Measurements from ENCODE around the gene PLCH2. TPM values are rescaled to one million over a fixed set of nuclear protein-coding genes. Genes with fewer than 3 reads are reported as not detected.
A peak's percentile ranks its signal among the peaks of the same experiment; 100 is the strongest.
"Not testable (repeated sequence)": the region's sequence is repeated elsewhere in the genome, so short reads cannot be mapped to it uniquely, and the experiment has no call there.

PLCH2 gene
- total RNA-seq, 4 donors from 2014 or later = not detected

DNA sequence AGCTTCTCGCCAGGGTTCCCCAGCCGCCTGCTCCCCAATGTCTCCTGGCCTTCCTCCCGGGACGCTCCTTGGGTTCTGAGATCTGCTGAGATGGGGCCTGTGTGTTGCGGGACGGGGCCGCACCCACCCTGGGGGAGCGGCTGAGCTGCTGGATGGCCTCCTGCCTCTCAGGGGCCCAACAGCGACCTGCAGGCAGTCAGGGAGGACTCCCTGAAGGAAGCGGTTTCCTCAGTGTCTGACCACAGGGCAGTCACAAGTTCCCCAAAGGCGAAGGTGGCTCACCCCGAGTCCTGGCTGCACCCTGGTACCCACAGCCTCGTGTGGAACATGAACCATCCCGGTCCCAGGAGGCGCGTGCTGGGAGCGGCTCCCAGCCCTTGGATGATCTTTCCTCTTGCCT, 18.6 kb upstream of the PLCH2 start:
- H3K36me3 ChIP-seq = no peaks in the 10 kb centered on the region
- intact Hi-C loops (cut with DNase I; ENCODE audit: low total_unique reads) (no loop called here), in situ Hi-C loops (cut with MboI; ENCODE audit: low sequenced_read_pairs in 4 of 4) (no loop called here)
- H3K9me3 ChIP-seq = no peaks in the 10 kb centered on the region
- TF ChIP-seq, protein P1, sequence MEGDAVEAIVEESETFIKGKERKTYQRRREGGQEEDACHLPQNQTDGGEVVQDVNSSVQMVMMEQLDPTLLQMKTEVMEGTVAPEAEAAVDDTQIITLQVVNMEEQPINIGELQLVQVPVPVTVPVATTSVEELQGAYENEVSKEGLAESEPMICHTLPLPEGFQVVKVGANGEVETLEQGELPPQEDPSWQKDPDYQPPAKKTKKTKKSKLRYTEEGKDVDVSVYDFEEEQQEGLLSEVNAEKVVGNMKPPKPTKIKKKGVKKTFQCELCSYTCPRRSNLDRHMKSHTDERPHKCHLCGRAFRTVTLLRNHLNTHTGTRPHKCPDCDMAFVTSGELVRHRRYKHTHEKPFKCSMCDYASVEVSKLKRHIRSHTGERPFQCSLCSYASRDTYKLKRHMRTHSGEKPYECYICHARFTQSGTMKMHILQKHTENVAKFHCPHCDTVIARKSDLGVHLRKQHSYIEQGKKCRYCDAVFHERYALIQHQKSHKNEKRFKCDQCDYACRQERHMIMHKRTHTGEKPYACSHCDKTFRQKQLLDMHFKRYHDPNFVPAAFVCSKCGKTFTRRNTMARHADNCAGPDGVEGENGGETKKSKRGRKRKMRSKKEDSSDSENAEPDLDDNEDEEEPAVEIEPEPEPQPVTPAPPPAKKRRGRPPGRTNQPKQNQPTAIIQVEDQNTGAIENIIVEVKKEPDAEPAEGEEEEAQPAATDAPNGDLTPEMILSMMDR (IDR thresholded peaks at IDR 0.05 in 4 of 5, conservative IDR thresholded peaks at IDR 0.05 in 1 of 5) = no peak
- no peak for TF ChIP-seq POLR2A (IDR thresholded peaks at IDR 0.05)
- no peak overlapping the region for H3K27ac ChIP-seq
- H3K4me1 ChIP-seq = peaks cover 0 to 6% of the 10 kb centered on the region in 2 donors
- no peak for DNase-seq
- ATAC-seq = no peak
- no peak overlapping the region for H3K4me3 ChIP-seq
- H3K27me3 ChIP-seq = peaks cover 15 to 48% (median 15%) of the 10 kb centered on the region in 3 donors

- no peak for DNase-seq
- in situ Hi-C loops (cut with MboI; ENCODE audit: low sequenced_read_pairs in 4 of 4) (no loop called here), intact Hi-C loops (cut with DNase I; ENCODE audit: low total_unique reads) (no loop called here)
- Histone ChIP-seq H3K9me3 (no peaks in the 10 kb centered on the region), H3K27ac (no peak overlapping the region), H3K4me1 (peaks cover 0 to 6% of the 10 kb centered on the region in 2 donors), H3K36me3 (no peaks in the 10 kb centered on the region), H3K27me3 (peaks cover 21 to 50% (median 25%) of the 10 kb centered on the region in 3 donors), H3K4me3 (no peak overlapping the region)
- ATAC-seq = no peak
- TF ChIP-seq, protein P1 (IDR thresholded peaks at IDR 0.05 in 4 of 5, conservative IDR thresholded peaks at IDR 0.05 in 1 of 5) = no peak
- no peak for TF ChIP-seq POLR2A (IDR thresholded peaks at IDR 0.05)
These were observed 17.4 kb upstream of the PLCH2 start for GRCh38 chr1:2458687-2459086.

DNA sequence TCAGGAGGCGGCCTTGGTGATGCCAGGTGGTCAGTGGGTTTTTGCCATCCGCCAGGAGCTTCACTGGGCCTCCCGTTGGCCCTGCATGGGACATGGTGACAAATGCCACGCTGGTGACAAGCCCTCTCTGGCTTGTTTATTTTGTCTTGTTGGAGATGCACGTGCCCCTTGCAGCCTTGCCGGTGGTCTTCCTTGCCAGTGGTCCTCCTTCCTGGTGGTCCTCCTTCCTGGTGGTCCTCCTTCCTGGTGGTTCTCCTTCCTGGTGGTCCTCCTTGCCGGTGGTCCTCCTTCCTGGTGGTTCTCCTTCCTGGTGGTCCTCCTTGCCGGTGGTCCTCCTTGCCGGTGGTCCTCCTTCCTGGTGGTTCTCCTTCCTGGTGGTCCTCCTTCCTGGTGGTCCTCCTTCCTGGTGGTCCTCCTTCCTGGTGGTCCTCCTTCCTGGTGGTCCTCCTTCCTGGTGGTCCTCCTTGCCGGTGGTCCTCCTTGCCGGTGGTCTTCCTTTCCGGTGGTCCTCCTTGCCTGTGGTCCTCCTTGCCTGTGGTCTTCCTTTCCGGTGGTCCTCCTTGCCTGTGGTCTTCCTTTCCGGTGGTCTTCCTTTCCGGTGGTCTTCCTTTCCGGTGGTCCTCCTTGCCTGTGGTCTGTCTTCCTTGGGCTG, 16.9 kb upstream of the PLCH2 start:
- ATAC-seq; H3K36me3 ChIP-seq; H3K4me1 ChIP-seq; H3K27ac ChIP-seq; in situ Hi-C loops (cut with MboI; ENCODE audit: low sequenced_read_pairs in 4 of 4); H3K4me3 ChIP-seq; DNase-seq; H3K9me3 ChIP-seq; intact Hi-C loops (cut with DNase I; ENCODE audit: low total_unique reads): not testable (repeated sequence)
- peaks cover 26 to 50% (median 29%) of the 10 kb centered on the region in 3 donors for H3K27me3 ChIP-seq

DNA sequence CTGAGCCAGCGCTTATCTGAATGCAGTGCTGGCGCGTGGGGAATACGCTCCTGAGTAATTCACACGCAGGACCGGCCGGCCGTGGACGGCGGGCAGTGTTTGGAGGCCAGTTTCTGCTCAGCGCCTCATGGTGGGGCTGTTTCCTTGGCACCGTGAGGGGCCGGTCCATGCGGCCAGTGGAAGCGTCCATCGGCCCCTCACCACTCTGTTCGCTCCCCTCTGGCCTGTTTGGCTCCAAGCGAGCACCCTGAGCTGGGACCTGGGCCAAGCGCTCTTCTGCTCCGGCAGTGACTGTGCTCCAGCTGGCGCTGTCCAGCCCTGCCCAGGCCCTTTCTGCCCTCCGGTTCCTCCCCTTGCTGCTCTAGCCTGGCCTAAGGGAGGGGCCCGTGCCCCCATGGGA, 16.3 kb upstream of the PLCH2 start:
- in situ Hi-C loops (cut with MboI; ENCODE audit: low sequenced_read_pairs in 4 of 4) (no loop called here), intact Hi-C loops (cut with DNase I; ENCODE audit: low total_unique reads) (loop anchor here (10.0 kb wide), 1 partner anchor 85 kb away; no protein-coding TSS in a partner anchor)
- peak in 1 of 2 donors; percentile 36 for ATAC-seq
- Histone ChIP-seq H3K36me3 (no peaks in the 10 kb centered on the region), H3K4me3 (no peak overlapping the region), H3K4me1 (peaks cover 0 to 6% of the 10 kb centered on the region in 2 donors), H3K27me3 (peaks cover 28 to 50% (median 31%) of the 10 kb centered on the region in 3 donors), H3K27ac (no peak overlapping the region), H3K9me3 (no peaks in the 10 kb centered on the region)
- DNase-seq = peak in 1 of 2 donors; percentile 23
- TF ChIP-seq POLR2A (IDR thresholded peaks at IDR 0.05) = no peak
- TF ChIP-seq, protein P1 (IDR thresholded peaks at IDR 0.05 in 4 of 5, conservative IDR thresholded peaks at IDR 0.05 in 1 of 5) = peak in 4 of 5 experiments; percentile 13 to 40 (median 29)

GRCh38 chr1:2460203-2460602, 15.9 kb upstream of the PLCH2 start:
- TF ChIP-seq, protein P1 (IDR thresholded peaks at IDR 0.05 in 4 of 5, conservative IDR thresholded peaks at IDR 0.05 in 1 of 5) = no peak
- no peak for TF ChIP-seq POLR2A (IDR thresholded peaks at IDR 0.05)
- intact Hi-C loops (cut with DNase I; ENCODE audit: low total_unique reads) (loop anchor here (10.0 kb wide), 1 partner anchor 85 kb away; no protein-coding TSS in a partner anchor), in situ Hi-C loops (cut with MboI; ENCODE audit: low sequenced_read_pairs in 4 of 4) (no loop called here)
- H3K27ac ChIP-seq = no peak overlapping the region
- H3K27me3 ChIP-seq = peaks cover 32 to 50% (median 32%) of the 10 kb centered on the region in 3 donors
- no peaks in the 10 kb centered on the region for H3K9me3 ChIP-seq
- no peaks in the 10 kb centered on the region for H3K36me3 ChIP-seq
- peak in 1 of 2 donors; percentile 16 for ATAC-seq
- DNase-seq = no peak
- H3K4me3 ChIP-seq = no peak overlapping the region
- H3K4me1 ChIP-seq = peaks cover 0 to 6% of the 10 kb centered on the region in 2 donors
